ENCODE results near the gene RBM15B.

DNA sequence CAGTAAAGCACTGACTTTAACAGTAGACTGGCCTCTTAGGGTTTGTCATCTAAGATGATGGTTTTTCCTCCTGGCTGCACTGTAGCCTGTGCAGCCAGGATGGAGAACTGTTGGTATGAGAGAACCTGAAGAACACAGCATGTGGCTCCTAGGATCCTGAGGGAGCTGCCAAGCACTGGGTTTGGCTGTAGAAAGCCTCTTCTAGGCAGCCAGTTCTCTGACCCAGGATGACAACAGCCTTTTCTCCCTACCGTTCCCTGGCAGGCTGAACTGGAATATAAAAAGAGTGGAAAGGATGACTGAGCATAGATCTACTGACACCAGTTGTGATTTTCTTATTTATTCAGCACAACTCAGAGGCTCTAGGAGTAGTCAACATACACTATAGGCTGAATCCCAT, 40.3 kb upstream of the RBM15B start:
- TF ChIP-seq, protein P1, sequence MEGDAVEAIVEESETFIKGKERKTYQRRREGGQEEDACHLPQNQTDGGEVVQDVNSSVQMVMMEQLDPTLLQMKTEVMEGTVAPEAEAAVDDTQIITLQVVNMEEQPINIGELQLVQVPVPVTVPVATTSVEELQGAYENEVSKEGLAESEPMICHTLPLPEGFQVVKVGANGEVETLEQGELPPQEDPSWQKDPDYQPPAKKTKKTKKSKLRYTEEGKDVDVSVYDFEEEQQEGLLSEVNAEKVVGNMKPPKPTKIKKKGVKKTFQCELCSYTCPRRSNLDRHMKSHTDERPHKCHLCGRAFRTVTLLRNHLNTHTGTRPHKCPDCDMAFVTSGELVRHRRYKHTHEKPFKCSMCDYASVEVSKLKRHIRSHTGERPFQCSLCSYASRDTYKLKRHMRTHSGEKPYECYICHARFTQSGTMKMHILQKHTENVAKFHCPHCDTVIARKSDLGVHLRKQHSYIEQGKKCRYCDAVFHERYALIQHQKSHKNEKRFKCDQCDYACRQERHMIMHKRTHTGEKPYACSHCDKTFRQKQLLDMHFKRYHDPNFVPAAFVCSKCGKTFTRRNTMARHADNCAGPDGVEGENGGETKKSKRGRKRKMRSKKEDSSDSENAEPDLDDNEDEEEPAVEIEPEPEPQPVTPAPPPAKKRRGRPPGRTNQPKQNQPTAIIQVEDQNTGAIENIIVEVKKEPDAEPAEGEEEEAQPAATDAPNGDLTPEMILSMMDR (IDR thresholded peaks at IDR 0.05; ENCODE audit: low read depth, low read length): no peak
- no peak for TF ChIP-seq EZH2phosphoT487 (IDR thresholded peaks at IDR 0.05; ENCODE audit: low read depth)
